Caco-2 (cell line): ENCODE results near the gene KLF6. TPM values are rescaled to one million over a fixed set of nuclear protein-coding genes. Genes with fewer than 3 reads are reported as not detected.

ENCODE experiments used
- BruUV-seq: library from RNA; stranded (reverse); fragments of 400-500 nt; replicated peaks from 2 replicates; lab custom pipeline; 2021; lab: Mats Ljungman, UMichigan
- CTCF ChIA-PET: fragments of 300-600 bp; sonication (Branson Sonifier 250); formaldehyde crosslinking; loops from one replicate; lab custom pipeline; 2022; ENCODE audit warnings: antibody characterized with exemption; lab: Charles Lee
- POLR2A ChIA-PET: fragments of 300-600 bp; sonication (Branson Sonifier 250); formaldehyde crosslinking; loops from one replicate; lab custom pipeline; 2022; ENCODE audit warnings: antibody characterized with exemption; lab: Charles Lee
- DNase-seq, 2 experiments: peaks; one replicate each; pipeline versions ENCODE4 v3.0.0 to v3.0.0-alpha.2; 2020 to 2022
- H3K27me3 ChIP-seq: replicated peaks from 2 replicates; pipeline ENCODE4 v1.6.0; 2011; ENCODE audit warnings: low read length; ENCODE audit not compliant: control insufficient read depth, insufficient read depth
- H3K36me3 ChIP-seq: 2 replicates; pipeline ENCODE4 v1.5.1; 2011; ENCODE audit warnings: low read length; ENCODE audit not compliant: control insufficient read depth, insufficient read depth
- H3K4me1 ChIP-seq: fragments of 250-450 bp; sonication (Bioruptor Pico); 2 replicates; pipeline ENCODE4 v1.5.1; 2020; ENCODE audit warnings: mild to moderate bottlenecking
- H3K4me3 ChIP-seq: 2 replicates; pipeline ENCODE4 v1.5.1; 2011; ENCODE audit warnings: low read depth, mild to moderate bottlenecking, control low read depth, low read length
- H3K9me3 ChIP-seq: fragments of 250-450 bp; sonication (Bioruptor Pico); 2 replicates; pipeline ENCODE4 v1.5.1; 2020; ENCODE audit warnings: mild to moderate bottlenecking, moderate library complexity
- H3K27ac Mint-ChIP-seq: one replicate; pipeline ENCODE4 v1.8.0; 2022; ENCODE audit warnings: mixed read lengths; ENCODE audit not compliant: unreplicated experiment
- H3K27me3 Mint-ChIP-seq: one replicate; pipeline ENCODE4 v1.8.0; 2022; ENCODE audit warnings: mixed read lengths; ENCODE audit not compliant: insufficient read depth, unreplicated experiment
- H3K36me3 Mint-ChIP-seq: one replicate; pipeline ENCODE4 v1.8.0; 2022; ENCODE audit warnings: mild to moderate bottlenecking, mixed read lengths; ENCODE audit not compliant: insufficient read depth, unreplicated experiment
- H3K4me1 Mint-ChIP-seq: one replicate; pipeline ENCODE4 v1.8.0; 2022; ENCODE audit warnings: low read depth, mixed read lengths; ENCODE audit not compliant: unreplicated experiment
- H3K4me3 Mint-ChIP-seq: one replicate; pipeline ENCODE4 v1.8.0; 2022; ENCODE audit warnings: mild to moderate bottlenecking, moderate library complexity, mixed read lengths; ENCODE audit not compliant: unreplicated experiment
- H3K9me3 Mint-ChIP-seq: one replicate; pipeline ENCODE4 v1.8.0; 2022; ENCODE audit warnings: mixed read lengths; ENCODE audit not compliant: unreplicated experiment
- intact Hi-C: fragments of 100-400 bp; cut with micrococcal nuclease; formaldehyde crosslinking; loops from one replicate; pipeline ENCODE4 v1.10.0; 2022; ENCODE audit not compliant: unreplicated experiment
- total RNA-seq: library from RNA; stranded (reverse); gene quantifications from 2 replicates; pipeline ENCODE4 v1.2.3, GENCODE V29; 2022
- TF ChIP-seq, protein P1 (sequence below), 2 experiments: fragments of 200-600 bp in 1 of 2; IDR thresholded peaks; 1 replicate in 1 of 2; 2 replicates in 1 of 2; pipeline versions ENCODE4 v1.5.1 to v1.8.0; 2011 to 2022; ENCODE audit warnings: antibody characterized with exemption in 1 of 2, control low read depth in 1 of 2, inconsistent platforms in 1 of 2, low read depth in 1 of 2, low read length in 1 of 2, mild to moderate bottlenecking in 1 of 2, moderate library complexity in 1 of 2; ENCODE audit not compliant: insufficient read depth in 1 of 2, severe bottlenecking in 1 of 2, unreplicated experiment in 1 of 2

KLF6 gene
- total RNA-seq, 1 experiment from 2014 or later: 84.5 TPM

DNA sequence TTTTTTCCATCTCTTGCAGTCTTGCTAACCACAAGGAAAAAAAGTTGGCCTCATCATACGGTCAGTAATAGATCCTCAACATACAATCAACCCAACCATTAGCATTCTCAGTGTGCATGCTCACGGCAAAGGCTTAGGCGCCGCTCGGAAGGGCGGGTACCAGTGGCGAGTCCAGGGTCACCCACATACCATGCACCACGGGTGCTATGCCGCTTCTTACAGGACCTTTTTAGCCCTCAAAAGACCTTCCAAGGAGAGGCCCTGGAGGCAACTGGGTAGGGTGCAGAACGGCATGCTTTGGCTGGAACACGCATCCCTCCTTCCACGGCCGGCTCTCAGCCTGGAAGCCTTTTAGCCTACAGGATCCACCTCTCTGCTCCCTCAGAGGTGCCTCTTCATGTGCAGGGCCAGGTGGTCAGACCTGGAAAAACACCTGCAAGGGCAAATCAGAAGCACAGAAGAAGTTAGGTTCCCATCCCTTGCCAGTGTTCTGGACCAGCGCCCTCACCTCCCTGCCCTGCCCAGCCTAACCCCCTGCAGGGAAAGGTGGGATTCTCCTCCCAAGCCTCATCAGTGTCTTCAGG is 5.8 kb downstream of the KLF6 start:
- Mint-ChIP-seq H3K4me3 (peak overlapping the region; percentile 2), H3K27ac (peak overlapping the region; percentile 40), H3K9me3 (no peaks in the 10 kb centered on the region), H3K4me1 (peaks cover 47% of the 10 kb centered on the region), H3K36me3 (peaks cover 100% of the 10 kb centered on the region), H3K27me3 (no peaks in the 10 kb centered on the region)
- TF ChIP-seq, protein P1, sequence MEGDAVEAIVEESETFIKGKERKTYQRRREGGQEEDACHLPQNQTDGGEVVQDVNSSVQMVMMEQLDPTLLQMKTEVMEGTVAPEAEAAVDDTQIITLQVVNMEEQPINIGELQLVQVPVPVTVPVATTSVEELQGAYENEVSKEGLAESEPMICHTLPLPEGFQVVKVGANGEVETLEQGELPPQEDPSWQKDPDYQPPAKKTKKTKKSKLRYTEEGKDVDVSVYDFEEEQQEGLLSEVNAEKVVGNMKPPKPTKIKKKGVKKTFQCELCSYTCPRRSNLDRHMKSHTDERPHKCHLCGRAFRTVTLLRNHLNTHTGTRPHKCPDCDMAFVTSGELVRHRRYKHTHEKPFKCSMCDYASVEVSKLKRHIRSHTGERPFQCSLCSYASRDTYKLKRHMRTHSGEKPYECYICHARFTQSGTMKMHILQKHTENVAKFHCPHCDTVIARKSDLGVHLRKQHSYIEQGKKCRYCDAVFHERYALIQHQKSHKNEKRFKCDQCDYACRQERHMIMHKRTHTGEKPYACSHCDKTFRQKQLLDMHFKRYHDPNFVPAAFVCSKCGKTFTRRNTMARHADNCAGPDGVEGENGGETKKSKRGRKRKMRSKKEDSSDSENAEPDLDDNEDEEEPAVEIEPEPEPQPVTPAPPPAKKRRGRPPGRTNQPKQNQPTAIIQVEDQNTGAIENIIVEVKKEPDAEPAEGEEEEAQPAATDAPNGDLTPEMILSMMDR (IDR thresholded peaks at IDR 0.05; ENCODE audit: insufficient read depth in 1 of 2, low read depth in 1 of 2, low read length in 1 of 2, severe bottlenecking in 1 of 2, unreplicated experiment in 1 of 2): no peak
- intact Hi-C loops: loop anchor here (5.0 kb wide), 1 partner anchor 112 kb away; no protein-coding TSS in a partner anchor
- Histone ChIP-seq H3K4me1 (peaks cover 80% of the 10 kb centered on the region), H3K4me3 (no peak overlapping the region), H3K9me3 (no peaks in the 10 kb centered on the region), H3K36me3 (peaks cover 20% of the 10 kb centered on the region), H3K27me3 (no peaks in the 10 kb centered on the region)
- BruUV-seq: no TSS peak
- DNase-seq: no peak
- ChIA-PET CTCF (no interaction called here), POLR2A (interaction anchor here (1.1 kb wide), 1 partner anchor 32 kb away, joined by 6 read pairs; no protein-coding TSS in a partner anchor)

DNA sequence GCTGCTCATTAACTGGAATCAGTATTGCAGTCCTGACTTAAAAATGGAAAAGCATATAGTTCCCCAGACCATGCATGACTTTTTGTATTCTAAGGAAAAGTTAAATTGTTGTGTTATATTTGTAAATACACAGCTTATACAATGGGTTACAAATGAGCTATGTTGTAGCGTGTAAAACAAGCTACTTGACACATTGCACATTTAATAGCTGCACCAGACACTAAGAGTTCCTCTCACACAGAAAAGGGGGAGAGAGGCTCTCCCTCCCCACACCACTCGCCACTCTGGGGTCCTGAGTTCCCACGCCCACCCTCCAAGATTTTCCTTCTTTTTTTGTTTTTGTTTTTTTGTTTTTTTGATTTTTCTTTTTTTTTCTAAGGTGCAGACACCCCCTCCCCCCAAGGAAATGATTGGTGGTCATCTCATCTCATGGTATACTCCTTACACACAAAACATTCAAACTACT is 6.3 kb downstream of the KLF6 start:
- TF ChIP-seq, protein P1 (IDR thresholded peaks at IDR 0.05; ENCODE audit: insufficient read depth in 1 of 2, low read depth in 1 of 2, low read length in 1 of 2, severe bottlenecking in 1 of 2, unreplicated experiment in 1 of 2): no peak
- Histone ChIP-seq H3K27me3 (no peaks in the 10 kb centered on the region), H3K4me1 (peaks cover 80% of the 10 kb centered on the region), H3K9me3 (no peaks in the 10 kb centered on the region), H3K36me3 (peaks cover 20% of the 10 kb centered on the region), H3K4me3 (no peak overlapping the region)
- peaks cover 100% of the 10 kb centered on the region for H3K36me3 Mint-ChIP-seq
- POLR2A ChIA-PET: interaction anchor here (0.6 to 1.1 kb wide), 2 partner anchors 31 to 688 kb away, joined by 3 to 6 read pairs; no protein-coding TSS in a partner anchor
- CTCF ChIA-PET: no interaction called here
- no peaks in the 10 kb centered on the region for H3K9me3 Mint-ChIP-seq
- no peaks in the 10 kb centered on the region for H3K27me3 Mint-ChIP-seq
- peaks cover 51% of the 10 kb centered on the region for H3K4me1 Mint-ChIP-seq
- BruUV-seq: no TSS peak
- H3K4me3 Mint-ChIP-seq: peak overlapping the region; percentile 2
- DNase-seq: no peak
- H3K27ac Mint-ChIP-seq: peak overlapping the region; percentile 40
- intact Hi-C loops: loop anchor here (5.0 kb wide), 1 partner anchor 111 kb away; no protein-coding TSS in a partner anchor

DNA sequence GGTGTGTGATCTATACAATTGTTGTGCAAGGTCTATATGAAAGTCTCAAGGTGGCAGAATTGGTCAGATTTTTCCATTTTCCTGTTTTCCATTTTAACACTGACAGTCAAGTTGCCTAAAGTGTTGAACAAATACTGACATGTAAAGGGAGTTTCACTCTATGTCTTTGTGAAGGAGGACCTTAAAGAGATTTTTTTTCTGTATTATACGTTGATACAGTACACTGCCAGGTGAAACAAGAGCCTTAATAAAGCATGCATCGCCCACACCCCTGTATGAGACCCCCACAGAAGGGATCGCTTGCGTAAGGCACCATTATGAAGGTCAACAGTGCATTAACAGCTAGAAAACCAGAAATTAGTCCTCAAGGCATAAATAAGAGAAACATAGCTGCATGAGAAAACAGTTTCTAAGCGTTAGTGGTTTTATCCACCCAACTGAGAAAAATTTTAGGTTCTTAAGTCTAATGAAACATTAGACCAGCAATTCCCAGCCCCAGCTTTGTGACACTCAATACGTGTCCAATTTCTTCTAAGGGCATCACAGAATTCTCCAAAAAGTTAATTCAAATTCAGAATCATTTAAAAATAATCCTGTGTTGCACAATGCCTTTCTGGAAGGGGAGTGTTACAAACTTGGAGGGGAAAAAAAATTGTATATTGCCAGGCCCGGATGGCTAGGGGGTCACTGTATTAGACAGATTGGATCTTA is 6.9 kb downstream of the KLF6 start:
- ChIA-PET POLR2A (interaction anchor here (0.6 to 1.2 kb wide), 4 partner anchors 22 to 687 kb away, joined by 3 to 7 read pairs (median 5); no protein-coding TSS in a partner anchor), CTCF (no interaction called here)
- no peak for DNase-seq
- Mint-ChIP-seq H3K4me1 (peaks cover 56% of the 10 kb centered on the region), H3K27ac (peak overlapping the region; percentile 35), H3K9me3 (no peaks in the 10 kb centered on the region), H3K27me3 (no peaks in the 10 kb centered on the region), H3K4me3 (peak overlapping the region; percentile 2), H3K36me3 (peaks cover 100% of the 10 kb centered on the region)
- no peaks in the 10 kb centered on the region for H3K27me3 ChIP-seq
- TF ChIP-seq, protein P1 (IDR thresholded peaks at IDR 0.05; ENCODE audit: insufficient read depth in 1 of 2, low read depth in 1 of 2, low read length in 1 of 2, severe bottlenecking in 1 of 2, unreplicated experiment in 1 of 2): no peak
- H3K4me3 ChIP-seq: no peak overlapping the region
- BruUV-seq: no TSS peak
- intact Hi-C loops: loop anchor here (1.0 to 5.0 kb wide), 2 partner anchors 38 to 111 kb away; no protein-coding TSS in a partner anchor
- no peaks in the 10 kb centered on the region for H3K9me3 ChIP-seq
- H3K4me1 ChIP-seq: peaks cover 79% of the 10 kb centered on the region
- peaks cover 20% of the 10 kb centered on the region for H3K36me3 ChIP-seq
